ENCODE measurements around the gene BCL2L2. TPM values are rescaled to one million over a fixed set of nuclear protein-coding genes. Genes with fewer than 3 reads are reported as not detected.
"Not testable (repeated sequence)": the region's sequence is repeated elsewhere in the genome, so short reads cannot be mapped to it uniquely, and the experiment has no call there.

Gene BCL2L2
- total RNA-seq: 35.4 TPM
- long read RNA-seq, transcript BCL2L2-201 (4 exons, 3,605 nt): major isoform, 13 of 16 reads
- long read RNA-seq, partial matches to known transcripts: 1 of 16 reads
- long read RNA-seq, other reads (novel, unspliced or antisense): 1 of 16 reads

DNA sequence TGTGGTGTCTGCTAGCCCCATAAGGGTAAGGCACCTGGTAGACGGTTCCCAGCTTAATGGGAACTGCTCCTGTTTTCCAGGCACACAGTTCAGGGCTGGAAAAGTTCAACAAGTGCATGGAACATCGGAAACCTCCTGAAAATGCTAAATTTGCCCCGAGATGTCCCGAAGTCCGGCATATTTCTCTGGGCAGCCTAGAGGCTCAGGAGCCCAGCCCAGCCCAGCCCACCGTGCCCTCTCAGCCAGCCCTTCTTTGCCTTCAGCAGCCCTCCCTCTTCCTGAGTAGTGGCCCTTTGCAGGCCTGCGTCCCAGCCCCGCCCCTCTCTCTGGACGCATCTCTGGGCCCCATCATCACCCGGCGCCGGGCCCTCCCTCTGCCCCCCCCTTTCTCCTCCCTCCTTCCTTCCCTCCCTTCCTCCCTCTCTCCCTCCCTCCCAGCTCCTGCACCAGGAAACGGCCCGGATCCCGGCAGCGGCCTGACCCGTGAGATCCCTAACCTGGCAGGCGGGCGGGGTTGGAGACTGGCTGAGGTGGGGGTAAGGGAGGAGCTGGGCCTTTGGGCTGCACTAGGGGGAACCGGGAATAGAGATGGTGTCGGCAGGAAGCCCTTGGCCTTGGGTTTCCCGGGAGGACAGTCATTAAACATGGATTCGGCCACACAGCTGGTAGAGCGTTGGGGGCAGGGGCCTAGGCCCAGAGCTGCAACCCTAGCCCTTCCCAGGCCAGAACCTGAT, at the start of gene BCL2L2:
Gene BCL2L2, plus strand, starts transcription at position 422 of the 734 bp plus-strand sequence. CDS start 935 bp downstream, outside the sequence.
- DNase-seq (ENCODE audit: missing footprints) (peak; percentile 95), ATAC-seq (peak; percentile 69)
- intact Hi-C loops (cut with DNase I): no loop called here

DNA sequence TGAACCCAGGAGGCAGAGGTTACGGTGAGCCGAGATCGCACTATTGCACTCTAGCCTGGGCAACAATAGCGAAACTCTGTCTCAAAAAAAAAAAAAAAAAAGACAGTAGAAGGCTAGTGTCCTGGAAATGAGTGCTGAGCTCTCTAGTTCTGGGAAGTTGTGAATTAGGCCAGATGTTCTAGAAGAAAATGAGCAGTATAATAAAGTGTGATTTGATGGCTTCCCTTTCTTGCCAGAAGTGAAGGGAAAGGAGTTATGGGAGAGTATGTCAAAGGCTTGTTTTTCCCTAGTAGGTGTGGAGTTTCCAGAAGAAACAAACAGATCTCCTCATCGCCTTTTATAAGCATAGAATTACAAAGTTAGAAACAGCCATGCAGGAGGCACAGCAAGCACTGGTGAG, 48.4 kb upstream of the BCL2L2 start:
- intact Hi-C loops (cut with DNase I): no loop called here
- no peak for ATAC-seq
- no peak for DNase-seq (ENCODE audit: missing footprints)

DNA sequence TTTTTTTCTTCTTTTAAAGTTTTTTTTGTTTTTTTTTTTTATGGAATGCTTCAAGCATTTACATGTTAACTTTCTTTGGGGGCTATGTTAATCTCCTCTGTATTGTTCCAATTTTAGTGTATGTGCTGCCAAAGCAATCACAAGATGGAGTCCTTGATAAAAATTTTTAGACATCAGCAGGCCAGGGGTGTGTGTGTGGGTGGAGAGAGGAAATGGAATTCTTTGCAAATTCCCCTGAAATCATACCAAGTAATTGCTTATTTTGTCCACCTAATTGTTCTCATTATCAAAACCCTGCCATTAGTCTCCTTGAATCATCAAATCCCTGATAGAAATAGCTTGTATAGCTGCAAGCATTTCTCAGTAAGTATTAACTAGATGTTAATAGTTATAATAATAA, 47.2 kb upstream of the BCL2L2 start:
- DNase-seq (ENCODE audit: missing footprints): no peak
- intact Hi-C loops (cut with DNase I): no loop called here
- no peak for ATAC-seq

- intact Hi-C loops (cut with DNase I): loop anchor here (10.0 kb wide), 1 partner anchor 304 kb away; the partner anchor contains the start of gene AP1G2
- not testable (repeated sequence) for ATAC-seq; DNase-seq (ENCODE audit: missing footprints)
Observed at GRCh38 chr14:23260849-23261248, 45.8 kb upstream of the BCL2L2 start.

GRCh38 chr14:23269193-23269592, 37.4 kb upstream of the BCL2L2 start:
- DNase-seq (ENCODE audit: missing footprints): no peak
- intact Hi-C loops (cut with DNase I): loop anchor here (5.0 to 10.0 kb wide), 2 partner anchors 108 to 296 kb away; partner anchors contain the start of genes AP1G2 and CMTM5
- ATAC-seq: no peak

GRCh38 chr14:23275412-23275811, 31.2 kb upstream of the BCL2L2 start:
- DNase-seq (ENCODE audit: missing footprints) (no peak), ATAC-seq (no peak)
- intact Hi-C loops (cut with DNase I): no loop called here

DNA sequence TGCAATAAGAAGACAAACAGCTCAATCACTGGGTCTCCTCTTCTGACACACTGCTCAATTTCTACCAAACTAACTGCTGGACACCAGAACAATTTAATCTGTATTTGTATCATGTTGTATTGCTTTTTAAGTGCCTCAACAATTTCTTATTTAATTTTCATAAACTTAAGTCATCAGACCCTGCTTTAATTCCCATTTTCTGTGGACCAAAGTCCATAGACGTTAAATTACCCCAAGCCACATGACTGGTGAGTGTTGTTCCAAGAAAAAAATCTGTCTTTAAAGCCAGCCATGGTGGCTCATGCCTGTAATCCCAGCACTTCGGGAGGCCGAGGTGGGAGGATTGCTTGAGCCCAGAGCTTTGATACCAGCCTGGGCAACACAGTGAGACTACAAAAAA, 29.4 kb upstream of the BCL2L2 start:
- DNase-seq (ENCODE audit: missing footprints): no peak
- intact Hi-C loops (cut with DNase I): no loop called here
- no peak for ATAC-seq

DNA sequence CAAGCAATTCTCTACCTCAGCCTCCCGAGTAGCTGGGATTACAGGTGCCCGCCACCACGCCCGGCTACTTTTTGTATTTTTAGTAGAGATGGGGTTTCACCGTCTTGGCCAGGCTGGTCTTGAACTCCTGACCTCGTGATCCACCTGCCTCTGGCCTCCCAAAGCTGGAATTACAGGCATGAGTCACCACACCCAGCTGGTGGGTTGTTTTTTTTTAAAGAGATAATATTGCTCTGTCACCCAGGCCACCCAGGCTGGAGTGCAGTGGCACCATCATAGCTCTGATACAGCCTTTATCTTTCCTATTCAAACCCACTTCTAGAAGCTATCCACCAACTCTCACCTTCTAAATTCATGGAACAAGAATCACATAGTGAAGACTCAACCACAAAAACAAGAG, 28.7 kb upstream of the BCL2L2 start:
- ATAC-seq; intact Hi-C loops (cut with DNase I); DNase-seq (ENCODE audit: missing footprints): not testable (repeated sequence)

DNA sequence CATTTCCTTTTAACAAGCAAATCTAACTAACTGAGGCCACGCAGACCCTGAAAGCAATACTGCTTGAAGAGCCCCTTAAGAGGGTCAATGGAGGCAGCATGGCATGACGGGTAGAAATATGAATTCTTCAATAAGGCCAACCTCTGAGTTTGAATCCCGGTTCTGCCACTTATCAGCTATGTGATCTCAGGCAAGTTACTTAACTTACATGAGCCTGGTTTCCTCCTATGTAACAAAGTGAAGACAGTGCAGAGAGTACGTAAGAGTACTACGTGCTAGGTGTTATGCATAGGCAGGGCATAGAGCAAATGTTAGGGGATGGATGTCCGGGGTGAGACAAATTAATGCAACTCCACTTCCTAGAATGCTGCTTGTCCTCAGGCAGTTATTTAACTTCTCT, 25.4 kb upstream of the BCL2L2 start:
- ATAC-seq: no peak
- intact Hi-C loops (cut with DNase I): no loop called here
- DNase-seq (ENCODE audit: missing footprints): no peak

GRCh38 chr14:23284654-23285529, 21.7 kb upstream of the BCL2L2 start:
- intact Hi-C loops (cut with DNase I): no loop called here
- DNase-seq (ENCODE audit: missing footprints) (no peak), ATAC-seq (no peak)

GRCh38 chr14:23285530-23286019, 21.1 kb upstream of the BCL2L2 start:
- intact Hi-C loops (cut with DNase I): loop anchor here (1.0 kb wide), 1 partner anchor 11 kb away; no protein-coding TSS in a partner anchor
- peak; percentile 32 for ATAC-seq
- DNase-seq (ENCODE audit: missing footprints): no peak

DNA sequence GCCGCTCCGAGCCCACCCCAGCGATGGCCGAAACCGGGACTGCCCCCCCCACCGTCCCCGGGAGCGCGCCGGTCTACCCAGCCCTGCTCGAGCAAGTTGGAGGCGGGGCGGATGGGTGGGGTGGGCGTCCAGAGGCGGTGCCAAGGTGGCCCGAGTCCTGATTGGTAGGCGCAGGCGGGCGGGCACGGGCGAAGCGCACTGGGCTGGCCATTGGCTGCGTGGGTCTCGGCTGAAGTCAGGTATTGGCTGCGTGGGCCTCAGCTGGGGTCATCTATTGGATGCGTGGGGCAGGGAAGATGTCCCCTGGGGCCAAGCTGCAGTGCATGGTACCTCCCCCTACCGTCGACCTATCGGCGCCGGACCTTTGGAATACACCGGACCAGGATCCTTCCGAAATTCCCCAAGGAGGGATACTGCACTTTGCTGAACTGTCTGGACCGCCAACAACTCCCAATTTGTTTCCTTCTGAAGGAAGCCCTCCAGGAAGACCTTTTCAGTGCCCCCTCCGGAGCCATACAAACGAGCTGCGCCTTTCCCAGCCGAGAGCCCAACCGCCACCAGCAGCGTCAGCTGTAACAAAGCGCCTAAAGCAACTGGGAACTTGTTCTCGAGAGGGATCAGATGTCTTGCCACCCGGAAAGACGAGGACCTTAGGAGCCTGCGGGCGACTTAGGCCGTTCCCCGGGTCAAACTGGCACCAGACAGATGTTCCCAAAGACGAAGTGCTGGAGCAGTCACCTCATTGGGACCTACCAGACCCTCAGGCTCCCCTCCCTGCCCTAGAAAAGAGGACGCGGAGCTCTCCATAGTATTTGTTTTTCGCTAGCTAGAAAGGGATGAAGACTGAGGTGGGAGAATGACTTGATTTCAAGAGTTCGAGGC, 20.4 kb upstream of the BCL2L2 start, which contains the start of gene HOMEZ:
Gene HOMEZ, minus strand, starts transcription at position 113 of the 882 bp plus-strand sequence. CDS start 180 bp downstream, outside the sequence.
- intact Hi-C loops (cut with DNase I): loop anchor here (1.0 kb wide), 1 partner anchor 10 kb away; no protein-coding TSS in a partner anchor
- peak; percentile 99 for DNase-seq (ENCODE audit: missing footprints)
- ATAC-seq: peak; percentile 99

DNA sequence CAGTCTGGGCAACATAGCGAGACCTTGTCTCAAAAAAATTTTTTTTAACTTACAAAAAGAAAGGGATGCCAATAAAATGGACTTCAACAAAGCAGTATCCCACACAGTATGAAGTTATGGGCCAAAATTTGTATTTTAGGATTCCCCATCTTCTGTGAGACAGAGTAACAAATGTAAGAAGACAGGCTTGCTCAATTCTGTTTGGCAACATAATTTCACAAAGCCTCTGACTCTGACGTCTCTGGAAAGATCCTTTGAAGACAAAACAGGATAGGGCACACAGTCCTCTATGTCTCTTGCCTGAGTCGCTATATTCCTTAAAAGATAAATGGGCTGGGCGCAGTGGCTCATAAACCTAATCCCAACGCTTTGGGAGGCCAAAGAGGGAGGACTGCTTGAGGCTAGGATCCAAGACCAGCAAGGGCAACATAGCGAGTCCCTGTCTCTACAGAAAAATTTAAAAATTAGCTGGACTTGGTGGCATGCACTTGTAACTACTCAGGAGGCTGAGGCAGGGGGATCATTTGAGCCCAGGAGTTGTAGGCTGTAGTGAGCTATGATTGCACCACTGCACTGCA, 19.6 kb upstream of the BCL2L2 start:
- DNase-seq (ENCODE audit: missing footprints) (no peak), ATAC-seq (no peak)
- intact Hi-C loops (cut with DNase I): loop anchor here (1.0 kb wide), 1 partner anchor 9 kb away; no protein-coding TSS in a partner anchor

DNA sequence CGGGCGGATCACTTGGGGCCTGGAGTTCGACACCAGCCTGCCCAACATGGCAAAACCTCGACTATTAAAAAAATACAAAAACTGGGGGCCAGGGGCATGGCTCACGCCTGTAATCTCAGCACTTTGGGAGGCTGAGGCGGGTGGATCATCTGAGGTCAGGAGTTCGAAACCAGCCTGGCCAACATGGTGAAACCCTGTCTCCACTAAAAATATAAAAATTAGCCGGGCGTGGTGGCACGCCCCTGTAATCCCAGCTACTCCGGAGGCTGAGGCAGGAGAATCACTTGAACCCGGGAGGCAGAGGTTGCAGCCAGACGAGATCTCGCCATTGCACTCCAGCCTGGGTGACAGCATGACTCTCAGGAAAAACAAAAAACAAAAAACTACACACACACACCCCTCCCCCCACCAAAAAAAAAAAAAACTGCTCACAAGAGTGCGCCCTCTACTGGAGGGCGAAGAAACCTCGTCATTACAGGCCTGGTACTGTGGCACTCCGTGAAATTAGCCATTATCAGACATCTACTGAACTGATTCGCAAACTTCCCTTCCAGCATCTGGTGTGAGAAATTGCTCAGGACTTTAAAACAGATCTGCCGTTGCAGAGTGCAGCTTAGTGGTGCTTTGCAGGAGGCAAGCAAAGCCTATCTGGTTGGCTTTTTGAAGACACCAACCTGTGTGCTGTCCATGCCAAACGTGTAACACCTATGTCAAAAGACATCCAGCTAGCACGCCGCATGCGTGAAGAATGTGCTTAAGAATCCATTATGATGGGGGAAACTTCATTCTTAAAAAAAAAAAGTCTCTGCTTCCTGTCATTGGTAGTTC, 11.7 kb upstream of the BCL2L2 start:
- intact Hi-C loops (cut with DNase I): loop anchor here (5.0 kb wide), 1 partner anchor 173 kb away; no protein-coding TSS in a partner anchor
- ATAC-seq (peak; percentile 68), DNase-seq (ENCODE audit: missing footprints) (no peak)

DNA sequence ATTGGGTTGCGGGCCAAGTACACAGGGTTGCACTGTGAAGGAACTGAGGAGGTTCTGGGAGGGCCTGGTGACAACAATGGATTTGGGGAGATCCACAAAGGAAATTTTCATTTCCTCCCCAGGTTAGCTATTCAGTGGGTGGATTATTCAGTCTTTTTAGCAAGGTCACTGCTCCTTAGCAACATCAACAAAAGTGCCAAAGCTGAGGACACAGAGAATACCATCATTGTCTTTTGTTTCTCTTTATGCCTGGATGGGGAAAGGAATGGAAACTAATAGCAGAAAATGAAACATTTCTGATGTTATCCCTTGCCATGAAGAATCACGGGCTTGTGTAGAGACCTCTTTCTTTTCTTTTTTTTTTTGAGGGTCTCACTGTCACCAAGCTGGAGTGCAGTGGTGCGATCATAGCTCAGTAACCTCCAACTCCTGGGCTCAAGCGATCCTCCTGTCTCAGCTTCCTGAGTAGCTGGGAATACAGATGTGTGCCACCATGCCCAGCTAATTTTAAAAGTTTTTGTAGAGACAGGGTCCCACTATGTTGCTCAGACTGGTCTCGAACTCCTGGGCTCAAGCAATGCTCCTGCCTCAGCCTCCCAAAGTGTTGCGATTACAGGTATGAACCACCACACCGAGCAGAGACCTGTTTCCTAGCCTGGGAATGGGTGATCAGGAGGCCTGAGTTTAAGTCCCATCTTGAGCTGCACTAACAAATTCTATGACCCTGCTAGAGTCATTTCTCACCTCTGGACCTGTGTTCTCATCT, 10.4 kb upstream of the BCL2L2 start:
- ATAC-seq (no peak), DNase-seq (ENCODE audit: missing footprints) (no peak)
- intact Hi-C loops (cut with DNase I): loop anchor here (1.0 to 5.0 kb wide), 2 partner anchors 10 to 174 kb away; partner anchors contain the start of gene HOMEZ

DNA sequence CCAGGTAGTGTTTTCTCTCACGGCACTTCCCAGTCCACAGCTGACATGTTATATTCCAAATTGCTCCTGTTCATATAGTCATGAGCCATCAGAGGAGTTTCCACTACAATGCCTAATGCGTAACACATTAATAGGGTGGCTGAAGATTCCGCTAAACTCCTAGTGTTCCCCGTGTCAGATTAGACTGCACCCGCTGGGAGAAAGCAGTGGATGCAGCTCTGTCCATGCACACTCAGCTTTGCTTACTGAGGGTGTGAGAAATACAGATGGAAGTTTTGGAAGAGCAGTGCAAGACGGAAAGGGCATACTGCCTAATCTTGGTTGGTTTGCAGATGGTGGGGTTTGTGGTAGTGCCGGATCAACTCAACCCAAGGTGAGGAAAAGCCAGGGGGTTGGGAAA, 9.5 kb upstream of the BCL2L2 start:
- intact Hi-C loops (cut with DNase I): loop anchor here (5.0 kb wide), 1 partner anchor 175 kb away; no protein-coding TSS in a partner anchor
- ATAC-seq (no peak), DNase-seq (ENCODE audit: missing footprints) (no peak)
